LHCN-M2 (cell line): ENCODE results near the gene PPP4R2. TPM values are rescaled to one million over a fixed set of nuclear protein-coding genes. Genes with fewer than 3 reads are reported as not detected.
A peak's percentile ranks its signal among the peaks of the same experiment; 100 is the strongest.

Experiments
- DNase-seq: peaks from one replicate; pipeline ENCODE4 v3.0.0-alpha.2; 2012; ENCODE audit warnings: low read depth
- total RNA-seq: library from RNA; depleted of rRNA; stranded (reverse); fragments of >200 nt; gene quantifications from 2 replicates; pipeline ENCODE4 v1.2.3, GENCODE V29; 2014

The PPP4R2 gene
- total RNA-seq, 1 experiment from 2014 or later, result 53.6 TPM

- DNase-seq, result no peak
These were observed 73.3 kb downstream of the PPP4R2 start for GRCh38 chr3:73069775-73070444.

- DNase-seq, result peak; percentile 81
These were observed 74.3 kb downstream of the PPP4R2 start for GRCh38 chr3:73070675-73071575.

GRCh38 chr3:73071952-73072351 lies 75.3 kb downstream of the PPP4R2 start:
- no peak for DNase-seq

- no peak for DNase-seq
These were observed 76.0 kb downstream of the PPP4R2 start for GRCh38 chr3:73072634-73073033.

- DNase-seq, result peak; percentile 50
These were observed 76.6 kb downstream of the PPP4R2 start for GRCh38 chr3:73073091-73073707.

GRCh38 chr3:73074781-73075180 lies 78.2 kb downstream of the PPP4R2 start:
- no peak for DNase-seq

- DNase-seq, result no peak
These were observed 83.8 kb downstream of the PPP4R2 start for GRCh38 chr3:73080216-73080966.

- no peak for DNase-seq
These were observed 84.5 kb downstream of the PPP4R2 start for GRCh38 chr3:73081140-73081539.

GRCh38 chr3:73084170-73084569 lies 87.6 kb downstream of the PPP4R2 start:
- no peak for DNase-seq

- DNase-seq, result peak; percentile 32
These were observed 89.5 kb downstream of the PPP4R2 start for GRCh38 chr3:73086071-73086494.

GRCh38 chr3:73094129-73094528 lies 97.5 kb downstream of the PPP4R2 start:
- peak; percentile 47 for DNase-seq

GRCh38 chr3:73094951-73095350 lies 98.3 kb downstream of the PPP4R2 start:
- DNase-seq, result no peak

- no peak for DNase-seq
These were observed 99.6 kb downstream of the PPP4R2 start for GRCh38 chr3:73096169-73096568.

GRCh38 chr3:73098026-73098425 lies 101.4 kb downstream of the PPP4R2 start:
- no peak for DNase-seq

- no peak for DNase-seq
These were observed 102.3 kb downstream of the PPP4R2 start for GRCh38 chr3:73098873-73099272.

GRCh38 chr3:73100741-73101559 lies 104.3 kb downstream of the PPP4R2 start:
- DNase-seq, result peak; percentile 63

GRCh38 chr3:73101881-73102280 lies 105.3 kb downstream of the PPP4R2 start:
- no peak for DNase-seq

GRCh38 chr3:73107215-73107614 lies 110.6 kb downstream of the PPP4R2 start:
- no peak for DNase-seq

- DNase-seq, result no peak
These were observed 111.1 kb downstream of the PPP4R2 start for GRCh38 chr3:73107676-73108187.

- no peak for DNase-seq
These were observed 112.1 kb downstream of the PPP4R2 start for GRCh38 chr3:73108750-73109149.
